Gastrocnemius medialis (tissue), 4 donors: ENCODE data around the gene MC5R. TPM values are rescaled to one million over a fixed set of nuclear protein-coding genes. Genes with fewer than 3 reads are reported as not detected.
"Not testable (repeated sequence)": the region's sequence is repeated elsewhere in the genome, so short reads cannot be mapped to it uniquely, and the experiment has no call there.

Experiments
- ATAC-seq, 2 donors: fragments of 150-250 bp; one replicate each; pipeline ENCODE4 v1.9.1; 2016
- DNase-seq, 2 donors: peaks; one replicate each; pipeline ENCODE4 v3.0.0-alpha.2; 2019
- H3K27ac ChIP-seq, 4 donors: fragments of 200-600 bp; sonication (generic); 1 replicate in 1 of 4; 2 replicates in 3 of 4; pipeline ENCODE4 v1.5.1; 2016 to 2018; ENCODE audit warnings: mild to moderate bottlenecking in 2 of 4, moderate library complexity in 1 of 4
- H3K27me3 ChIP-seq, 3 donors: fragments of 200-600 bp; sonication (generic) in 2 of 3; 1 replicate in 1 of 3; 2 replicates in 2 of 3; pipeline versions ENCODE4 v1.5.1 to v1.6.0; 2016 to 2019; ENCODE audit warnings: mild to moderate bottlenecking in 1 of 3, moderate library complexity in 1 of 3
- H3K36me3 ChIP-seq, 2 donors: fragments of 200-600 bp; sonication (generic) in 1 of 2; one replicate each; pipeline ENCODE4 v1.5.1; 2017 to 2018
- H3K4me1 ChIP-seq, 2 donors: fragments of 200-600 bp; sonication (generic) in 1 of 2; one replicate each; pipeline ENCODE4 v1.5.1; 2016 to 2017; ENCODE audit warnings: mild to moderate bottlenecking in 2 of 2
- H3K4me3 ChIP-seq, 4 donors: fragments of 200-600 bp; sonication (generic) in 3 of 4; 1 replicate in 1 of 4; 2 replicates in 3 of 4; pipeline ENCODE4 v1.5.1; 2016 to 2019; ENCODE audit warnings: mild to moderate bottlenecking in 2 of 4
- H3K9me3 ChIP-seq, 3 donors: fragments of 200-600 bp; sonication (generic) in 2 of 3; 1 replicate in 1 of 3; 2 replicates in 2 of 3; pipeline ENCODE4 v1.5.1; 2016 to 2019
- CTCF ChIP-seq, 5 experiments: fragments of 450-650 bp in 3 of 5; fragments of 200-600 bp in 2 of 5; sonication (generic) in 2 of 5; IDR thresholded peaks in 4 of 5; conservative IDR thresholded peaks in 1 of 5; 1 replicate in 4 of 5; 2 replicates in 1 of 5; pipeline ENCODE4 v1.5.1; 2016 to 2019; ENCODE audit warnings: antibody characterized with exemption in 5 of 5, mild to moderate bottlenecking in 3 of 5, moderate library complexity in 3 of 5
- POLR2A ChIP-seq, 2 donors: fragments of 450-650 bp; IDR thresholded peaks; one replicate each; pipeline ENCODE4 v1.6.1; 2017; ENCODE audit warnings: antibody characterized with exemption in 2 of 2, mild to moderate bottlenecking in 2 of 2, moderate library complexity in 2 of 2
- in situ Hi-C, 4 donors: fragments of 200-750 bp; cut with MboI; loops; one replicate each; pipeline versions ENCODE4 v1.15.0 to v1.8.0; 2017; ENCODE audit warnings: low sequenced_read_pairs in 4 of 4
- intact Hi-C: fragments of 100-400 bp; cut with DNase I; formaldehyde crosslinking; loops from one replicate; pipeline ENCODE4 v1.15.1; 2023; ENCODE audit warnings: low total_unique reads
- total RNA-seq, 4 donors: library from RNA; depleted of rRNA; stranded (reverse); fragments of >200 nt; gene quantifications; one replicate each; pipeline versions ENCODE4 v1.1.0 to v1.2.3, GENCODE V29; 2016

MC5R gene
- total RNA-seq, 4 donors from 2014 or later: not detected

GRCh38 chr18:13849791-13850190 is 25.8 kb downstream of the MC5R start:
- intact Hi-C loops: no loop called here
- H3K4me3 ChIP-seq: no peak overlapping the region
- no peaks in the 10 kb centered on the region for H3K4me1 ChIP-seq
- no peak overlapping the region for H3K27ac ChIP-seq
- no peaks in the 10 kb centered on the region for H3K36me3 ChIP-seq
- H3K9me3 ChIP-seq: no peaks in the 10 kb centered on the region
- DNase-seq: no peak
- in situ Hi-C loops: loop anchor here in 2 of 4 donors (25.0 kb wide), 2 partner anchors 113 to 538 kb away; no protein-coding TSS in a partner anchor
- TF ChIP-seq CTCF (IDR thresholded peaks at IDR 0.05 in 4 of 5, conservative IDR thresholded peaks at IDR 0.05 in 1 of 5): no peak
- TF ChIP-seq POLR2A (IDR thresholded peaks at IDR 0.05): no peak
- ATAC-seq: no peak
- H3K27me3 ChIP-seq: no peaks in the 10 kb centered on the region

GRCh38 chr18:13862898-13863297 is 38.9 kb downstream of the MC5R start:
- H3K9me3 ChIP-seq, H3K4me3 ChIP-seq, H3K27me3 ChIP-seq, intact Hi-C loops, H3K4me1 ChIP-seq, DNase-seq, H3K27ac ChIP-seq, H3K36me3 ChIP-seq, ATAC-seq: not testable (repeated sequence)
- in situ Hi-C loops: loop anchor here in 1 of 4 donors (25.0 kb wide), 1 partner anchor 99 kb away; no protein-coding TSS in a partner anchor

- no peak for TF ChIP-seq POLR2A (IDR thresholded peaks at IDR 0.05)
- TF ChIP-seq CTCF (IDR thresholded peaks at IDR 0.05 in 4 of 5, conservative IDR thresholded peaks at IDR 0.05 in 1 of 5): no peak
- no peak for DNase-seq
- in situ Hi-C loops: loop anchor here in 1 of 4 donors (25.0 kb wide), 1 partner anchor 94 kb away; no protein-coding TSS in a partner anchor
- Histone ChIP-seq H3K4me3 (no peak overlapping the region), H3K27ac (no peak overlapping the region), H3K36me3 (no peaks in the 10 kb centered on the region), H3K9me3 (no peaks in the 10 kb centered on the region), H3K27me3 (peaks cover 10 to 29% (median 15%) of the 10 kb centered on the region in 3 donors), H3K4me1 (no peaks in the 10 kb centered on the region)
- intact Hi-C loops: no loop called here
- ATAC-seq: no peak
These were observed 44.7 kb downstream of the MC5R start for GRCh38 chr18:13868501-13869271.

DNA sequence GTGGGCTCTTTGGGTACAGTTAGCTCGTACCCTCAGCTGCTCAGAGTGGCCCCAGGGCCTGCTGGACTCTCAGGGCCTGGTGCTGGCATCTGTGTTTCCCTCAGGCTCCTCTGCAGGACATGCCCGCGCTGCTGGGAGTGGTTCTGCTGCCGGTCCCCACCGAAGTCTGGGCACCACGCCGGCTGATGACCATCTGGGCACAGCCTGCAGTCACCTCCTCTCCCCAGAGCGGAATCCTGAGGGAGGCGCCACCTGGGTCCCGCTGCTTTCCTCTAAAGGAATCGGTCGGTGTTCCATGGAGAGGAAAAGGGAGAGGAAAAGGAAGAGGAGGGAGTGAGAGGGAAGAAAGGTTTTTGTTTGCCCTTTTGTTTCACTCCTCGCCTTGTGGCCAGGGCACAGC is 47.8 kb downstream of the MC5R start:
- H3K27ac ChIP-seq: no peak overlapping the region
- in situ Hi-C loops (loop anchor here in 1 of 4 donors (25.0 kb wide), 1 partner anchor 91 kb away; no protein-coding TSS in a partner anchor), intact Hi-C loops (no loop called here)
- TF ChIP-seq POLR2A (IDR thresholded peaks at IDR 0.05) (no peak), CTCF (IDR thresholded peaks at IDR 0.05 in 4 of 5, conservative IDR thresholded peaks at IDR 0.05 in 1 of 5) (no peak)
- H3K36me3 ChIP-seq: no peaks in the 10 kb centered on the region
- H3K4me1 ChIP-seq: no peaks in the 10 kb centered on the region
- ATAC-seq (no peak), DNase-seq (no peak)
- no peak overlapping the region for H3K4me3 ChIP-seq
- H3K9me3 ChIP-seq: no peaks in the 10 kb centered on the region
- peaks cover 10 to 29% (median 15%) of the 10 kb centered on the region in 3 donors for H3K27me3 ChIP-seq

DNA sequence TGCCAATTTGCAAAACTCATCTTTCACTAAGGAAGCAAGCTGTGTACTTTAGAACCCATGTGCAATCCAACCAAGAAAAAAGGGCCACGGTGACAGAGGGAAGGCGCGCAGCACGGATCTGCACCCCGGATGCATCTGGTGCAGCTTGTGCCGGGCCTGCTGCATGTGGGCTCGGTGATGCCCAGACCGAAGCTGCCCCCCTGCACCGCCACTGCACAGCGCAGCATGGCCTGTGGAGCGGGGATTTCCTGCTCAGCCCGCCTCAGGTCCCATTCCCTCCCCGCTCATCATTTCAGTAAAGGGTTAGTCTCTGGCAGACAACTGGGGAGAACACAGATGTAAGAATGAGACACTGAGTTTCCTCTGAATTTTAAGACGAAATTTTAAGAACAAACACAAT is 48.4 kb downstream of the MC5R start:
- no peaks in the 10 kb centered on the region for H3K9me3 ChIP-seq
- H3K27me3 ChIP-seq: peaks cover 8 to 29% (median 15%) of the 10 kb centered on the region in 3 donors
- no peak overlapping the region for H3K4me3 ChIP-seq
- in situ Hi-C loops: loop anchor here in 1 of 4 donors (25.0 kb wide), 1 partner anchor 90 kb away; no protein-coding TSS in a partner anchor
- ATAC-seq: no peak
- no peak overlapping the region for H3K27ac ChIP-seq
- no peak for DNase-seq
- intact Hi-C loops: no loop called here
- no peaks in the 10 kb centered on the region for H3K36me3 ChIP-seq
- no peak for TF ChIP-seq CTCF (IDR thresholded peaks at IDR 0.05 in 4 of 5, conservative IDR thresholded peaks at IDR 0.05 in 1 of 5)
- TF ChIP-seq POLR2A (IDR thresholded peaks at IDR 0.05): no peak
- no peaks in the 10 kb centered on the region for H3K4me1 ChIP-seq
